ENCODE measurements around the gene MREG.
"Not testable (repeated sequence)": the region's sequence is repeated elsewhere in the genome, so short reads cannot be mapped to it uniquely, and the experiment has no call there.

The MREG gene

DNA sequence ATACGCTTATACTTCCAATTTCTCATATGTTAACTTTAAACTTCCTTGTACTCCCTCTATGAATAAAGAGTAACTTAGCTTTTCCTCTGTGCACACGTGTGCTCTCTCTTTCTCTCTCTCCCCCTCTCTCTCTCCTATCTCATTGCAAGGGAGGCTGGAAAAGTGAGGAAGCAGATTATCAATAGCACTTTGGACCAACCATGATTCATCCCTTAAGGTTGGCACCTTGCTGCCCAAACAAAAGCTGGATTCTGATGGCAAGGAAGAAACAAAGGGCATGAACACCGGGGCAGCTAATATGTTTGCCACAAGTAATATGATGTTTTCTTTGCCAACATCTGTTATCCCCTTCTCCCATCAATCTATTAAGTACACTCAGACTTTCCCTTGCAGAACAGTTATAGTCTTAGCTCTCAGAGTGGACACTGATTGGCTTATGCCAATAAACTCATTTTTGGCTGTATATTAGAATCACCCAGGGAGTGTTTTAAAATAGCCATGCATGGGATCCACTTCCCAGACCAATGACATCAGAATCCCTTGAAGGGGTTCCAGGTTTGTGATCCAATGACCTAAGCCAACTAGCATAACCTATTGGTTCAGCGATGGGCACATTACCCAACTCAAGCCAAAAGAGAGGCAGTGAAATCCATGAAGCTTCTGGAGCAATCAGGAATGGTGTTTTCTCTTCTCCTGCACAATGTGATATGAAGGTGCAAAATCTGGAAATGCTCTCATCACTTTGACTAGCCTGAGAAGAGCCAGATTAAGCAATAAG lies 60.3 kb downstream of the MREG start:
- no peak for DNase-seq

DNA sequence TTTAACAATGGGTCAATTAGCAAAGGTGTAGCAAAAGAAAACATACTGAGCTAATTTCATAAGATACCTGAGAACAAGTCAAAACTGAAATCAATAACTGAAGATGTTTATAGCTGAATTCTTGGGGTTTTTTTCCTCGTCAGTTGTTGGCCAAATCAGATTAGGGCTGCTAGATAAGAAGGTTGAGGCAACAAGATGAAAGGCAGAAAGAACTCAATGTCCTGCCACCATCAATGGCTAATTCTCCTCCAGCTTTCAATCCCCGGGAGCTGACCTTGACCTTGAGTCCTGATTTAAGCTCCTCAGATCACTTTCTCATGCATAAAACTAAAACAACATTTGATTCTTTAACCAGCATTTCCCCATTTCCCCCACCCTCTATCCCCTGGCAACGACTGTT lies 61.8 kb downstream of the MREG start:
- DNase-seq = no peak

DNA sequence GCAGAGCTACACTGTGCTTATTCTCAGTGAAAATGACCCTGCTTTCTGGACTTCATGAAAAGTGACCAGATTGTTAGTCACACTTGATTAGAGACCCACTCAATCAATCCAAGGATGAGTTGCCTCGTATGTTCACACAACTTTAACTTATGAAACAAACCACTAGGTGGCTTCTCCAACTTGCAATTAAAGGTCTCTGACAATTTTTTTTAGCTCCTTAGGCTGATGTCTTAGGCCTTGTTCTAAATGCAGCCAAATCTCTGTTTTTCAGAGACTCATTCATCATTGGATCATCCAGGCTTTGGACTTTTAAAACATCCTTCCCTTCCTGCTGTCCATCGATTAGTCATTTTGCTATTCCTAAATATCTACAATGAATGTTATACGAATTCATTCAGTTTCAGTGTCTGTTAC lies 63.4 kb downstream of the MREG start:
- DNase-seq = no peak

DNA sequence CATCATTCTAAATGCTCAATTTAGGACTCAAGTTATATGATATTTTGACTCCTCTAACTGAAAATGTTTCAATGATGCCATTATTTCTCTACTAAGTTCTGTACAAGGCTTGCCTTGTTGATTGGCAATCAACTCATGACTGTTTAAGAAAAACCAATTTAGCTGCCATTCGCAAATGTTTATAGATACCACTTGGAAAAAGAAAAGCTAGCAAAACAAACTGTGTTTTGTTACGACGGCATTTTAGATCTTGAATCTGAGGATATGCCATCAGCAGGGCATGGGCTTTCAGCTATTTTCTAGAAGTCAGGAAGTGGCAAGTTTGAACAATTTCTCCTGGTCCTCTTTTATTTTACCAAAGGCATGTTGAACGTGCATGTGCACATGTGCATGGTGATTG lies 65.3 kb downstream of the MREG start:
- DNase-seq = no peak

DNA sequence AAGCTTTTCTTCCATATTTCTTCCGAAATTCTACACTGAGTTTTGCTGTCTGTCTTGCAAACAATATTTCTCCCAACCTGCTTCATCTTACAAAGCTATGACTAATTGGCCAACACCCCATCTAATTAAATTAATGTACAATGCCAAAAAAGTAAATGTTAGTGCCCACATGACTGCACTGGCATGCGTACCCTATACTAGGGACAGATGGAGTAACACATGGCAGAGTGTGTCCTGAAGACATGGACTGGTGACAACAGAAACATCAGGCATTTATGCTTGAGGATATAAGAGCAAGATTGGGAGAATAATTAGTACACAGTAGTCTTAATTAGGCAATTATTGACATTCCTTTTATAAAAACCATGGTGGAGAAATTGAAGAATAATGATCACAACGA lies 66.8 kb downstream of the MREG start:
- no peak for DNase-seq

DNA sequence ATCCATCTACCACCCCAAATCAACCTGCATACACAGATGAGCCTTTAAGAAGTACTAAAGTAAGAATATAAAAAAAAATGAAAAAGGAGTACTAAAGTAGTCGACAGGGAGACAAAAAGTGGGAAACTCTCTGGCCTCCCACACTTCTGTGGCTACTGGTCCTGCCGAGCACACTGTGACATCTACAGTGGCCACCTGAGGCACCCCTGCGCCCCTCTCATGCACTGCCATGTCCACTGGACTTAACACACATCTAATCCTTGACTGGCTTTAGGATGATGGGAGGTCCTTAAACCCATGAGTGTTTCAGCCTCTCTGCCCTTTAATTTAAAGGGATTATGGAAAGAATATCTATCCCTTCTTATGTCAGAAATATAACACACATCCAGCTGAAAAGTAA lies 71.2 kb downstream of the MREG start:
- no peak for DNase-seq

DNA sequence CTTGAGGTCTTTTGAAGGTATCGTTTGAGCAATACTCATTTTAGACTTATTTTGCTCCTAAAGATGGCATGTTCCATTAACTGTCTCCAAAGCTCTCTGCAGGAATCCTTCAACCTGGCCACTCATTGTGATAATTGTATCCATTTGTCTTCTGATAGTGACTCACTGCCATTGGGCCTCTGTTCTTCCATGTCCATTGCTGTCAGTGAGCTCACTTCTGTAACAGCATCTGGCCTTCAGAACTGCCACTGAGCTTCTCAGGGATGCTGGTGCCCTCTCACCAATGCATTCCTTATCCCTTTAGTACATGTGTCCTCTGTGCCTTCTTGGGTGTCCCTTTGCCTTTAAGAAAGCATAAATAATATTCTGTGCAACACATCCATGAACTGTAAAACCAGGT lies 71.6 kb downstream of the MREG start:
- DNase-seq = no peak

DNA sequence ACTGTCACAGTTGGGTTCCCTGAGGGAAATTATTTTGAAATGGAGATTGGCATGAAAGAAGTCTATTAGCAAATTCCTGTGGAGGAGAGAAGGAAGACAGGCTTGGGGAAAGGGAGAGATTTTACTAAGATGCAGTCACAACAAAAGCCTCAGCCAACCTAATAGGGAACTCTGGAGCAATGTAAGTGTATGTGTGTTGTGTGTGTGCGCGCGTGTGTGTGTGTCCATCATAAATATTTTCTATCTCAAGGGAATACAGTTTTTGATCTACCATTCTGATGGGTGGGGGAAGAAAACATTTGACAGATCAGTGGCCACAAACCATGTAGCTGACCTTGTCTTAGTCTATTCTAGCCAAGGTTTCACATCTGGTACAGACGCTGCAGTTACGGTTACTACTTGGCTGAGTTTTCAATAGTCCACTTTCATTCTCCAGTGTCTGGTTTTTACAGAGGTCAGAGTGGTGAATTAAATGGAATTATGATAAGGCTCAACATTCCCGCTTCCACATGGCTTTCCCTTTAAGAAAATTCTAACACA lies 72.6 kb downstream of the MREG start:
- DNase-seq = no peak

DNA sequence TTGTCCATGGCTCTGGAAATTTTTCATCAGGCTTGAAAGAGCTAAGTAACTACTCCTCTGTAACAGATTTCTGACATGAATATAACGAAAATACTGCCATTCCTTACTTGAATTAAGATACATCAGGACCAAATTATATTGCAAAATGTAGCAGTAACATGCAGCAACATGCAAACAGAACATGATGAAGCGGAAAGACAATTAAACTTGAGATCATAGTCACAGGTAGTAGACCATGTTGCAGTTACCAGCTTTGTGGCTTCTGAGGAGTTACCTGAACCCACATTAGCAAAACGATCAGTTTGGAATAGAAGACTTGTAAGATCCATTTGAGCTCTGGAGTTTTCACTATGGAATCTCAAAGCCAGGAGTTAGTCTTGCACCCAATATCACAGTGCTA lies 76.2 kb downstream of the MREG start:
- no peak for DNase-seq

DNA sequence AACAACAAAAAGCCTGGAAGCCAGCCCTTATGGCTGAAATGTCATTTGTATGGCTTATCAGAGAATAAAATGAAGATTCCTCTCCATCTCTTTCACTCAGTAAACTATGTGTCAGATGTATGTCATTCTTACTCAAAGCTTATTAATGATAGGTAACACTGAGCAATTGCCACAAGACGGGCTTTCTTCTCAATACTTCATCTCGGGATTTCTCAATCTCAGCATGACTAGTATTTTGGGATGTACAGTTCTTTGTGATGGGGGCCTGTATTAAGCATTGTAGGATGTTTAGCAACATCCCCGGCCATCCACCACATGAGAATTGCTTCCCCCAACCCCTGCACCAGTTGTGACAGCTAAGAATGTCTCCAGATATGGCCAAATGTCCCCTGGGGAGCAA lies 80.2 kb downstream of the MREG start:
- DNase-seq = no peak

DNA sequence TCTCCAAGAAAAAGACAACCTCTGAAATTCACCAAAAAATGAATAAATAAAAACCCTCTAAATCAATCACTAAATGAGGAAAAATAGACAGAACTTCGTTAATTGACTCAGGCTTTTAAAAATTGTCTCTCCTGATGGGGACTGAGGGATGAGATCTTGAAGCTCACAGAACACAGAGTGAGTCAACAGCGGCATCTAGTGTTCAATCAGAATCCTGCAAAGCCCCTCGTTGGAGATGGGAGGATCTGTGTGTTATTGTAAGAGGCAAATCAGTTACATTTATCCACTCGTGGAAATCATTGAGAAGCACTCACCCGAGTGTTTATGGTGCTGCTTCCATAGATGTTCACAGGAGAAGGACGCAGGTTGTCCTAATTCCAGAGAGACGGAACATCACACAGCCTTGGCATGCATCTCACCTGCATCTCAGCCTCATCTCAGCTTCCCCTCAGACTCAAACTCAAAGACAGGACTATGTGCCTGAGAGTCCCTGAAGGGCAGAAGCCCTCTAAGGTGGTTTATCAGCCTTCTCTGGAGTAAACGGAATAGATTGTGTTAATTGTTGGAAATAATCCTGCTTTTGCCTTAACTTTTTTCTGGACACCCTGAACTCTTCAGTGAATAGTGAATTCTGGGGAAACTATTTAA lies 82.0 kb downstream of the MREG start:
- DNase-seq = peak; percentile 23 to 25

DNA sequence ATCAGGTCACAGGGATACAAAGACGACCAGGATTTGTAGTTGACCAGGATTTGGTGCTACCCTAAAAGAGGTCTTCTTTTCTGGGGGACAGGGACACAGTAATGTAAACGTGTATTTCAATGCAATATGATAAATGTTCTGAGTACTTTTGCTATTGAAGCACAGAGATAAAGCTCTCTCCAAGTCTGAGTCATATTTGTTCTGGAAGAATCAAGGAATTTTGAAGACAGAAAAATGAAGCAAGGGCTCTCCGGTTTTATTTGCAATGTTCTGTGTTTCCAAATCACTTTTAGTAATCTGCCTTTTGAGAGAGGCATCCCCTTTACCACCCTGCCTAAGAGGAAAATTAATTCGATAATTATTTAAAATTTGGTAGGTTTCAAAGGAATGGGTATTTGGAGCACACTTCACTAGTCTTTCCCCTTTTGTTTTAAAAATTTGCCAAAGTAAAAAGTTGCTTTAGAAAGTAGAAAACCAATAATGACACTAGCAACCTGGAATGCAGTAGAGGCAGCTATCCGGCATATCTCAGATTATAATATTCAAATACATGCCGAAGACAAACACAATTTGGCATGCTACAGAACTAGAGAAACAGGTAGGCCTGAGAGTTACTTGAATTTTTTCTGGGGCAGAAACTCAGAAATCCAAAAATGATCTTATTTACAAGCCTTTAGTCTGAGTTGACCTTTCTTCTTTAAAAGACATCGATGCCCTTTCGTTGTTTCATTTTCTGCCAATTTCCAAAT lies 82.7 kb downstream of the MREG start:
- DNase-seq = no peak

DNA sequence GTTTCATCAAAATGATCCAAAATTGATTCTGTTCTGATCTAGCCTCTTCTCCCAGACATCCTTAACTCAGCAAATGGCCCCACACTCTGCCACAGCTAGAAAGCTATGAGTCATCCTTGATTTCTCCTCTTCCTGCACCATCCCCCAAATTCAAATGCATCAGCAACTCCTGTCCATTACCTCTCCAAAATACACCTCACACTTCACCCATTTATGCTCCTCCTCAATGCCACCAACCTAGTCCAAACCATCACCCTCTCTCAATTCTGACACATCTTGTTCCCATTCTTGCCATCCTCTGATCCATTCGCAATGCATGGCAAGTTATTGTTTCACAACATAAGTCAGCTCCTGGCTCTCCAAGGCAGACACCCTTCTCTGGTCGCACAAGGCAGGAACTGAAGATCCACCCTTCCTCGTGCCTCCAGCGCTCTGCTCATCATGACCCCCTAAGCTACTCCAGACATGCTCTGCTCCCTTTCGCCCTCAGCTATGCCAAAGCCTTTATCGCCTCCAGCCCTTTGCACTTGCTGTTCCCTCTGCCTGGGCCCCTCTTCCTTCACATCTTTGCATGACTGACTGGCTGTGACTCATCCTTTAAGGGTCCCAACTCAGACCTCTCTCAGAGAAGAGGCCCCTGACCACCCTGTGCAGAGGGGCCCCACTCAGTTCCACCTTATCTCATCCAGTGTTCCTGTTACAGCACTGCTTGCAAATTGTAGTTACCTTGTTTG lies 83.6 kb downstream of the MREG start:
- no peak for DNase-seq

DNA sequence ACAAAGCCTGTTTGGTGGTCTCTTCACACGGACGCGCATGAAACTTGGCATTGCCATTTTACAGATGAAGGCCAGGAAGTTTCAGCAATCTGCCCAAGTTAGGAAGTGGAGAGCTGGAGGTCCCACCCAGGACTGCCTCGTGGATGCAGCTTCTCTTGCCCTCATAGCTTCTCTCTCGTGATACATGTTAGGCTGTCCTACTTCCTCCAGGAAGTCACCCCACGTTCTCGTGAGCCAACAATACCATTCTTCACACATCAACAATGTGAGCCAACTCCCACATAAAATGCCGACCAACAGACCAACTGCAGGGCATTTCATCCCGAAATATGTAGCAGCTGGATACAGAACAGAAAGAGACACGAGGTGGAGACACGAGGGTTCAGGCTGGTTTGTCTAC lies 85.3 kb downstream of the MREG start:
- DNase-seq = no peak

DNA sequence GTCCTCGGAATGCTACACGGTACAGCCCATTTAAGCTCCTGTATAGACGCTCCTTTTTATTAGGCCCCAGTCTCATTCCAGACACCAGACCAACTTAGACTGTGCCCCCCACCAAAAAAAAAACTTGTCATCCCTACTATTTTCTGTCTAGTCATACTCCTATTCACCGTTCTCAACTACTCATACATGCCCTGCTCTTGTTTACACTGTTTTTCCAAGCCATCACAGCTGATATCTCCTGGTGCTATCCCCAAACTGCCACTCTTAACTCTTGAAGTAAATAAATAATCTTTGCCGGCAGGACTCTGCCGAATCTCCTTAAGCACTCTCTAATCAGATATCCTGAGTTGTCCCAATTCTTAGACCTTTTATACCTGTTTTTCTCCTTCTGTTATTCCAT lies 86.4 kb downstream of the MREG start:
- not testable (repeated sequence) for DNase-seq

DNA sequence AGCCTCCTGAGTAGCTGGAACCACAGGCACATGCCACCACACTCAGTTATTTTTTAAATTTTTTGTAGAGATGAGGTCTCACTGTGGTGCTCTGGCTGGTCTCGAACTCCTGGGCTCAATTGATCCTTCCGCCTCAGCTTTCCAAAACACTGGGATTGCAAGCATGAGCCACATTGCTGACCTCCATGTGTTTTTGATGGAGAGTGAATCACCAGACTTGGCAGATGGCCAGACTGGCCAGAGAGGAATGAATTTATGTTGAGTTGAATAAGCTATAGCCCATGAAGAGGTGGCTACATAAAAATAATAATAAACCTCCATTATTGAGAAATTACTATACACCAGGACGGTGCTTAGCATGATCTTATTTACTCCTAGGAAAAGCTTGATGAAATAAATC lies 91.5 kb downstream of the MREG start:
- DNase-seq = no peak

DNA sequence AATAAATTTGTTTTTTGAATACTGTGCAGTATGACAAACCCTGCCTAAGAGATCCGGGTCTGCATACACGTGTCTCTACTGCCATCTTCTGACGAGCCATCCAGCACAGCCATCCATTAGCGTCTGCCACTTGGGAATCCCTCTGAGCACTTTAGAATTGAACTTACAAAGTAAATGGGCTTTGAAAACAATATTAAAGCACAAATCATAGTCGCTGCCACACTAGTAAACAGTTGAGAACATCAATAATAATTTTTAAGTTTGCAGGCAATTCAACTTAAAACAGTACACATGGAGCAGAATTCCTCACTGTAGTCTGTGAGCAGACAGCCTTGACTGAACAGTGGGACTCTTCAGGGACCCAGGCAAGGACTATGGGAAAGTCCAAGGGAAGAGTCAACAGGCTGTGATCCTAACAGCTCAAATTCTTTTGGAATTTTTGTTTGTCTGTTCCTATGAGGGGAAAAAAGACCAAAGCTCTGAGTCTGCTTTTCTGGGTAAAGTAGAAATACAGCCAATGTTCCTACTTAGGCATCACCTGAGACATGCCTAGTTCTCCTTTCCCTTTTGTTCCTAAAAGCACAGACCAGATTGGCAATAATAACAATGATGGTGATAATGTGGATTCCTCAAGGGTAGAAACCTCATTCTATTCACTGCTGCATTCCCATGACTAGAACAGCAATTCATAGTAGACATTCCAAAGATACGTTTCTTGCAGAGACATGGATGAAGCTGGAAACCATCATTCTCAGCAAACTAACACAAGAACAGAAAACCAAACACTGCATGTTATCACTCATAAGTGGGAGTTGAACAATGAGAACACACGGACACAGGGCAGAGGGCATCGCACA lies 92.9 kb downstream of the MREG start:
- DNase-seq = peak; percentile 26 to 37

DNA sequence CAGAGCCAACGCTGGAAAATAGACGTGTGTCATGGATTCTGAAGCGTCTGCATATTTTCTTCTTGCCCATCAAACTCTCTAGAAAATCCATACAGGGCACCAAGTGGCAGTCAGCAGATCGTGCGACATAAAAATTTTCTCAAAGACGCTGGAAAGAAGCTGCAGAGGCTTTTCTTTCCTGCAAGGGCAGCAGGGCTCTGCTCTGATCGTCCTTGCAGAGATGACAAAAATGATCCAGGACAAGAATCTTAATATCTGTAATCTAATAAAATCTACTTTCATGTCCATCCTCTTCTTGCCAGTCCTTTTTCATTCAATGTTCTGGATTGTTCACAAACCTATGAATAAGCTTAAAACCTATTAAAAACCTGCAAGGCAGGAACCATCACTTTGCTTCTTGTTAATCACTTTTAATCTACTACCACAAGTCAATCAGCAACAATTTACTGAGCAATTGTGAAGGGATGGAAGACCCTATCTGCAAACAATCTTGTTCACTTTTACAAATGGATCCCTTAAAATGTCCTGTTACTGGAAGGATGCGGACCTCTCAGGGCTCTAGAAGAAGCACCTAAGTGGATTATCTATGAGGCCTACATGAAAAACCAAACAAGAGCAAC lies 93.6 kb downstream of the MREG start:
- DNase-seq = no peak

DNA sequence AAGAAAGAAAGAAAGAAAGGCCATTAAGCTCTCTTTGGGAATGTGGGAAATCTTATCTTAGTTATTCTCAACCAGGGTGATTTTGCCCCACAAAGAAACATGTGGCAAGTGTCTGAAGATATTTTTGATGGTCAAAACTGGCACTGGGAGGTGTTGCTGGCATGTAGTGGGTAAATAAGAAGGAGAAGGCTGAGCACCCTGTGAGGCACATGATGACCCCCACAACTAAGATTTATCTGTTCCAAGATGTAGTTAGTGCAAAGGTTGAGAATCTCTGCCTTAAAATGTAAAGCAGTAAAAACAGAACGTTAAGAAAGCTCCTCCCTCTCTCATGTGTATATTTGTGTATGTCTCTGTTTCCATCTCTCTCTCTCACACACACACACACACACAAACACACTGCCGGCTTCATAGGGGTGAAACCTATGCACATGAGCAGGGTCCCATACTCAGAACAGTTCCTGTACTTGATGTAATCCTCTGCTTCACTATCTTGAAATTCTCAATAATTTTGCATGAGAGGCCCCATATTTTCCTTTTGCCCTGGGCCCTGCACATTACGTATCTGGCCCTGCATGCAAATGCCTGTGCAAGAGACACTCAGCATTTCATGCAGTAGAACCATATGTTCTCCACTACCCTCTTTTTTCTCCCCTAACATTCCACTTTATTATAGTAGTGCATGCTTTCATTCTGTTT lies 94.3 kb downstream of the MREG start:
- no peak for DNase-seq

DNA sequence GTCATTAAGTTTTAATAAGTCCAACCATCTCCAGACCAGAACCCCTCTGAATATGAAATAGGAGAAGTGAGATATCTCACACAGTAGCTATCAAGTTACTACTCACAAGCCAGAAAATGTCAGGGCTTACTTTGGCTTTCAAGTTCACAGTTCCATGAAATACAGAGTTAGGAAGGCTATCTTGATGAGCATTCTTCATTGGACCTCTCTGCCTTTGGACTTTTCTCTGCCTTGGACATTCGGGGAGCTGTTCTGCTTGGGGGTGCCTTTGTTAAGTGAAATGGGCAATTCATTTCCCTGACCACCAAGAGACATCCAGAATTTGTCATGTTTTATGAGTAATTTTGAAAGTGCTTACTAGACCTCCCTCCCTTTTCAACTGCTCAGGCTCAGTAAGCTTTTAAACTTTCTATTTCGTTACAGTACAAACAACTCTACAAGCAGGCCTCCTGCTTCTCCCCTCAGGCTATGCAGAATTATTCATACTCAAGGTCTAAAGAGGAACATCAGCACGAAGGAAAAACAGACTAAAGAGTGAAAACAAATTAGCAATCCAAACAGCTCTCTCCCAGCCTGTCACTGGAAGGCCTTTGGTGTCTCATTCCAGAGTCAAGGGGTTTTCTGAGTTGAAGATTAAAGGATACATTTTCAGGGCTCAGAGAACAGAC lies 95.3 kb downstream of the MREG start:
- no peak for DNase-seq
